H9 (cell line): ENCODE data around the gene BLOC1S1. TPM values are rescaled to one million over a fixed set of nuclear protein-coding genes. Genes with fewer than 3 reads are reported as not detected.

Source experiments
- DNase-seq: peaks from one replicate; pipeline ENCODE4 v3.0.0-alpha.2; 2017
- H2AFZ ChIP-seq: one replicate; pipeline ENCODE4 v1.6.1; 2013; ENCODE audit warnings: mild to moderate bottlenecking, low read length, control low read depth, moderate library complexity
- H2AK5ac ChIP-seq: 2 replicates; pipeline ENCODE4 v1.6.1; 2013; ENCODE audit warnings: low read length, control low read depth, mixed read lengths; ENCODE audit not compliant: insufficient read length
- H2BK120ac ChIP-seq: one replicate; pipeline ENCODE4 v1.6.1; 2013; ENCODE audit warnings: low read depth, mild to moderate bottlenecking, low read length, control low read depth, inconsistent platforms; ENCODE audit not compliant: poor library complexity, severe bottlenecking
- H2BK12ac ChIP-seq: 2 replicates; pipeline ENCODE4 v1.6.1; 2013; ENCODE audit warnings: low read length, control low read depth, mixed read lengths, low read depth; ENCODE audit not compliant: insufficient read length
- H2BK15ac ChIP-seq: 2 replicates; pipeline ENCODE4 v1.6.1; 2013; ENCODE audit warnings: low read depth, low read length, control low read depth
- H2BK20ac ChIP-seq: one replicate; pipeline ENCODE4 v1.6.1; 2013; ENCODE audit warnings: low read depth, mild to moderate bottlenecking, low read length, control low read depth, inconsistent platforms; ENCODE audit not compliant: poor library complexity, severe bottlenecking
- H2BK5ac ChIP-seq: 2 replicates; pipeline ENCODE4 v1.6.1; 2013; ENCODE audit warnings: low read length, control low read depth, mixed read lengths; ENCODE audit not compliant: insufficient read length
- H3K14ac ChIP-seq: 2 replicates; pipeline ENCODE4 v1.6.1; 2013; ENCODE audit warnings: low read length, control low read depth; ENCODE audit not compliant: insufficient read depth
- H3K18ac ChIP-seq: 2 replicates; pipeline ENCODE4 v1.6.1; 2013; ENCODE audit warnings: low read depth, mild to moderate bottlenecking, mixed read lengths, low read length, control low read depth; ENCODE audit not compliant: insufficient read length
- H3K23ac ChIP-seq: 2 replicates; pipeline ENCODE4 v1.6.1; 2013; ENCODE audit warnings: low read length, control low read depth, mixed read lengths, low read depth; ENCODE audit not compliant: insufficient read length
- H3K23me2 ChIP-seq: 2 replicates; pipeline ENCODE4 v1.6.1; 2013; ENCODE audit warnings: low read depth, mild to moderate bottlenecking, mixed read lengths, low read length, control low read depth; ENCODE audit not compliant: insufficient read length, poor library complexity, severe bottlenecking
- H3K27ac ChIP-seq: 2 replicates; pipeline ENCODE4 v1.5.1; 2013; ENCODE audit warnings: low read length, control low read depth, mixed read lengths, low read depth; ENCODE audit not compliant: insufficient read length
- H3K27me3 ChIP-seq: 2 replicates; pipeline ENCODE4 v1.6.1; 2013; ENCODE audit warnings: low read length, control low read depth, inconsistent platforms; ENCODE audit not compliant: insufficient read depth
- H3K4ac ChIP-seq: 2 replicates; pipeline ENCODE4 v1.6.1; 2013; ENCODE audit warnings: low read depth, mild to moderate bottlenecking, control low read depth, inconsistent platforms, low read length, moderate library complexity
- H3K4me1 ChIP-seq: 2 replicates; pipeline ENCODE4 v1.6.1; 2013; ENCODE audit warnings: low read length, control low read depth, inconsistent platforms; ENCODE audit not compliant: insufficient read depth
- H3K4me2 ChIP-seq: 2 replicates; pipeline ENCODE4 v1.6.1; 2013; ENCODE audit warnings: low read length, control low read depth, mixed read lengths; ENCODE audit not compliant: insufficient read length, insufficient read depth
- H3K56ac ChIP-seq: 2 replicates; pipeline ENCODE4 v1.6.1; 2013; ENCODE audit warnings: low read depth, mild to moderate bottlenecking, mixed read lengths, low read length, control low read depth; ENCODE audit not compliant: insufficient read length
- H3K79me1 ChIP-seq: 2 replicates; pipeline ENCODE4 v1.6.1; 2013; ENCODE audit warnings: low read depth, mild to moderate bottlenecking, moderate library complexity, low read length, control low read depth, inconsistent platforms; ENCODE audit not compliant: insufficient read depth, poor library complexity, severe bottlenecking
- H3K79me2 ChIP-seq: 2 replicates; pipeline ENCODE4 v1.6.1; 2013; ENCODE audit warnings: low read length, control low read depth, inconsistent platforms; ENCODE audit not compliant: insufficient read depth
- H3K9ac ChIP-seq: 2 replicates; pipeline ENCODE4 v1.6.1; 2013; ENCODE audit warnings: low read length, control low read depth, mixed read lengths; ENCODE audit not compliant: insufficient read length; ENCODE audit errors: extremely low read depth
- H3K9me3 ChIP-seq: one replicate; pipeline ENCODE4 v1.6.1; 2013; ENCODE audit warnings: low read depth, low read length, inconsistent platforms; ENCODE audit not compliant: control insufficient read depth
- H3T11ph ChIP-seq: one replicate; pipeline ENCODE4 v1.6.1; 2013; ENCODE audit warnings: mild to moderate bottlenecking, low read length, control low read depth, inconsistent platforms
- H4K20me1 ChIP-seq: one replicate; pipeline ENCODE4 v1.6.1; 2013; ENCODE audit not compliant: control insufficient read depth, insufficient read length, insufficient read depth
- H4K5ac ChIP-seq: 2 replicates; pipeline ENCODE4 v1.6.1; 2013; ENCODE audit warnings: low read depth, mild to moderate bottlenecking, mixed read lengths, low read length, control low read depth; ENCODE audit not compliant: insufficient read length
- H4K8ac ChIP-seq: replicated peaks from 2 replicates; pipeline ENCODE4 v1.6.1; 2013; ENCODE audit warnings: low read length, control low read depth, mixed read lengths, low read depth; ENCODE audit not compliant: insufficient read length
- H4K91ac ChIP-seq: 2 replicates; pipeline ENCODE4 v1.6.1; 2013; ENCODE audit warnings: low read depth, mild to moderate bottlenecking, moderate library complexity, mixed read lengths, low read length, control low read depth; ENCODE audit not compliant: insufficient read length
- H3K27ac Mint-ChIP-seq, 3 experiments: 2 replicates in 2 of 3; 3 replicates in 1 of 3; pipeline ENCODE4 v1.8.0; 2020 to 2021; ENCODE audit warnings: mixed read lengths in 3 of 3, mild to moderate bottlenecking in 1 of 3, moderate library complexity in 1 of 3
- H3K27me3 Mint-ChIP-seq: 2 replicates; pipeline ENCODE4 v1.8.0; 2021; ENCODE audit warnings: low read depth, mild to moderate bottlenecking, moderate library complexity, mixed read lengths
- H3K36me3 Mint-ChIP-seq, 3 experiments: 2 replicates in 2 of 3; 3 replicates in 1 of 3; pipeline ENCODE4 v1.8.0; 2020 to 2021; ENCODE audit warnings: low read depth in 3 of 3, mixed read lengths in 3 of 3; ENCODE audit not compliant: insufficient read depth in 1 of 3
- H3K4me1 Mint-ChIP-seq, 2 experiments: 2 replicates each; pipeline ENCODE4 v1.8.0; 2020; ENCODE audit warnings: mixed read lengths in 2 of 2
- H3K4me3 Mint-ChIP-seq, 2 experiments: 2 replicates in 1 of 2; 3 replicates in 1 of 2; pipeline ENCODE4 v1.8.0; 2020 to 2021; ENCODE audit warnings: mild to moderate bottlenecking in 2 of 2, mixed read lengths in 2 of 2, moderate library complexity in 1 of 2
- H3K9me3 Mint-ChIP-seq, 2 experiments: 2 replicates in 1 of 2; 3 replicates in 1 of 2; pipeline ENCODE4 v1.8.0; 2020; ENCODE audit warnings: mild to moderate bottlenecking in 2 of 2, mixed read lengths in 2 of 2, moderate library complexity in 1 of 2
- CTCF ChIP-seq: fragments of 200-600 bp; sonication (generic); conservative IDR thresholded peaks from 3 replicates; pipeline ENCODE4 v1.8.0; 2021; ENCODE audit warnings: antibody characterized with exemption, mild to moderate bottlenecking
- WGBS: extraction: QIAGEN DNeasy Blood & Tissue Kit; methylation state at CpG from one replicate; pipeline ENCODE4 v1.1.7; 2013; ENCODE audit warnings: missing lambda C conversion rate, low lambda C conversion rate, mixed read lengths; ENCODE audit not compliant: insufficient read length; ENCODE audit errors: extremely low coverage; 5-methylcytosine and 5-hydroxymethylcytosine counted together
- total RNA-seq: library from RNA; stranded (reverse); gene quantifications from 2 replicates; pipeline ENCODE4 v1.2.1, GENCODE V29; 2021

BLOC1S1 gene
- total RNA-seq, 1 experiment from 2014 or later: 108 TPM

GRCh38 chr12:55676707-55677106, 39.1 kb upstream of the BLOC1S1 start:
- Histone ChIP-seq H2BK15ac (no peak overlapping the region), H2BK12ac (no peak overlapping the region), H4K5ac (no peak overlapping the region), H2AK5ac (no peak overlapping the region), H4K91ac (no peak overlapping the region), H3K23me2 (no peaks in the 10 kb centered on the region), H3K4me1 (no peaks in the 10 kb centered on the region), H2BK5ac (no peak overlapping the region), H3K4ac (no peak overlapping the region), H3K56ac (no peak overlapping the region), H4K8ac (no peak overlapping the region), H3K27me3 (no peaks in the 10 kb centered on the region), H3K79me1 (no peaks in the 10 kb centered on the region), H3K79me2 (no peaks in the 10 kb centered on the region), H2AFZ (no peak overlapping the region), H3K18ac (no peak overlapping the region), H3K9me3 (no peaks in the 10 kb centered on the region), H2BK20ac (no peak overlapping the region), H3K4me2 (no peak overlapping the region), H3K27ac (no peak overlapping the region), H3T11ph (no peak overlapping the region), H3K23ac (no peak overlapping the region), H4K20me1 (no peaks in the 10 kb centered on the region), H3K14ac (no peak overlapping the region), H2BK120ac (no peak overlapping the region), H3K9ac (no peak overlapping the region)
- no peaks in the 10 kb centered on the region for H3K36me3 Mint-ChIP-seq
- no peaks in the 10 kb centered on the region for H3K9me3 Mint-ChIP-seq
- no peak for TF ChIP-seq CTCF
- no peak overlapping the region for H3K4me3 Mint-ChIP-seq
- no CpG with 5 or more reads among the region's 6 CpGs for WGBS
- H3K27me3 Mint-ChIP-seq: peaks cover 11% of the 10 kb centered on the region
- peaks cover 10% of the 10 kb centered on the region in 2 experiments for H3K4me1 Mint-ChIP-seq
- no peak for DNase-seq
- H3K27ac Mint-ChIP-seq: no peak overlapping the region
